ENCODE data around the gene CCDC63.

The CCDC63 gene

GRCh38 chr12:110885152-110885840 lies 38.5 kb downstream of the CCDC63 start:
- DNase-seq (ENCODE audit: low read depth in 2 of 2): no peak

DNA sequence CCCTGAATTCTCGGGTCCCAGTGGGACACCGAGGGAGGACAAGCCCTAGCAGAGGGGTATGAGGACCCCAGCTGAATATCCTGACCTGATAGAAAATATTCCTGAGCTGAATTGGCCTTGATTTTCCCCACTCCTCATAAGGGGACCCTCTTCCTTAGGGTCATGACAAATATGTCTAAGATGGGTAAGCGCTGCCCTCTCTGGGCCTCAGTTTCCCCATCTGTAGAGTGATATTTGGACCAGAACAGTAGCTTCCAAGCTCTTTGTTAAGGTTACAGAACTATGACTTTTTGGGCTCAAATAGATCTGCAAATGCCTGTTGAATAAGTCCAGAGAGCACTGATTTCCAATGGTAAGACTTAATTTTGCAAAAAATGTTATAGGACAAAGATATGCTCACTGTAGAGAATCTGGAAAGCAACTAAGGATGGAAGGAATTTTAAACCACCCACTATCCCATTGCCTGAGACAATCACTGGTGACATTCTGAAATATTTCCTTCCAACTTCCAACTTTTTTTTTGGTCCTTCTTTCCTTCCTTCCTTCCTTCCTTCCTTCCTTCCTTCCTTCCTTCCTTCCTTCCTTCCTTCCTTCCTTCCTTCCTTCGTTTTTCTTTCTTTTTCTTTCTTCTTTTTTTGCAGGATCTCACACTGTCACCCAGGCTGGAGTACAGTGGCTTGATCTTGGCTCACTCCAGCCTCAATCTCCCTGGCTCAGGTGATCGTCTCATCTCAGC lies 41.6 kb downstream of the CCDC63 start:
- no peak for DNase-seq (ENCODE audit: low read depth in 2 of 2)

GRCh38 chr12:110889361-110889760 lies 42.6 kb downstream of the CCDC63 start:
- DNase-seq (ENCODE audit: low read depth in 2 of 2): no peak

- DNase-seq (ENCODE audit: low read depth in 2 of 2): no peak
Observed at GRCh38 chr12:110893956-110894355, 47.2 kb downstream of the CCDC63 start.

GRCh38 chr12:110896559-110896958 lies 49.8 kb downstream of the CCDC63 start:
- DNase-seq (ENCODE audit: low read depth in 2 of 2): no peak

GRCh38 chr12:110901401-110901800 lies 54.6 kb downstream of the CCDC63 start:
- no peak for DNase-seq (ENCODE audit: low read depth in 2 of 2)

GRCh38 chr12:110903511-110903910 lies 56.7 kb downstream of the CCDC63 start:
- DNase-seq (ENCODE audit: low read depth in 2 of 2): no peak

DNA sequence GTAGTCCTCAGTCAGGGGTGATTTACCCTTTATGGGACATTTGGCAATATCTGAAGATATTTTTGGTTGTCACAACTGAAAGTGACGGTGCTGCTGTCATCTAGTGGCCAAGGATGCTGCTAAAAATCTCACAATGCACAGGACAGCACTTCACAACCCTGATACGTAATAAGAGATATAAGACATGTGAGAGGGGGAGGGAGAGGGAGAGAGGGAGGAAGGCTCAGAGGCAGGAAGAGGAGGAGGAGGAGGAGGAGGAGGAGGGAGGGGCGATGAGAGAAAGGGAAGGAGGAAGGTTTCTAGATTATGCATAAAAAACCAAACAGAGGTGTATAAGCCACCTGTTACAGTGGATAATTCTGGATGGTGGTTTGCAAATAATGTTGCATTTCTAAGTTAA lies 59.3 kb downstream of the CCDC63 start:
- no peak for DNase-seq (ENCODE audit: low read depth in 2 of 2)

DNA sequence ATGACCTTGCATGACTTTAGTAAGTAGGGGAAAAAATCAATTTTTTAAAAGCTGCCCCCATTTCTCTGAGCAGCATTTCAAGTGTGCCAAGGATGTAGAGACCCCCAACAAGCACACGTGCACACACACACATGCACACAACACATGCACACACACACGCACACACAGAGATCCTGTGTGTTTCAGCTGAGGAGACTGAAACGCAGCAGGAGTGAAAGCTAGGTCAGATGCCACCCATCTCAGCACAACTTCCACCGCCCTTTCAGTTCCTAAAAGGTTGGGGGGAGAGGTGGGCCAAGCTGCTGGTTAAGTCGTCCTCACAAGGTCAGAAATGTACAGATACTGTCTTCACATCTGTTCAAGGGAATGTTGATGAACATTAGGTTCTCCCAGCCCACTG lies 59.7 kb downstream of the CCDC63 start:
- DNase-seq (ENCODE audit: low read depth in 2 of 2): no peak

- no peak for DNase-seq (ENCODE audit: low read depth in 2 of 2)
Observed at GRCh38 chr12:110906985-110907384, 60.2 kb downstream of the CCDC63 start.

GRCh38 chr12:110907583-110907982 lies 60.8 kb downstream of the CCDC63 start:
- DNase-seq (ENCODE audit: low read depth in 2 of 2): no peak

DNA sequence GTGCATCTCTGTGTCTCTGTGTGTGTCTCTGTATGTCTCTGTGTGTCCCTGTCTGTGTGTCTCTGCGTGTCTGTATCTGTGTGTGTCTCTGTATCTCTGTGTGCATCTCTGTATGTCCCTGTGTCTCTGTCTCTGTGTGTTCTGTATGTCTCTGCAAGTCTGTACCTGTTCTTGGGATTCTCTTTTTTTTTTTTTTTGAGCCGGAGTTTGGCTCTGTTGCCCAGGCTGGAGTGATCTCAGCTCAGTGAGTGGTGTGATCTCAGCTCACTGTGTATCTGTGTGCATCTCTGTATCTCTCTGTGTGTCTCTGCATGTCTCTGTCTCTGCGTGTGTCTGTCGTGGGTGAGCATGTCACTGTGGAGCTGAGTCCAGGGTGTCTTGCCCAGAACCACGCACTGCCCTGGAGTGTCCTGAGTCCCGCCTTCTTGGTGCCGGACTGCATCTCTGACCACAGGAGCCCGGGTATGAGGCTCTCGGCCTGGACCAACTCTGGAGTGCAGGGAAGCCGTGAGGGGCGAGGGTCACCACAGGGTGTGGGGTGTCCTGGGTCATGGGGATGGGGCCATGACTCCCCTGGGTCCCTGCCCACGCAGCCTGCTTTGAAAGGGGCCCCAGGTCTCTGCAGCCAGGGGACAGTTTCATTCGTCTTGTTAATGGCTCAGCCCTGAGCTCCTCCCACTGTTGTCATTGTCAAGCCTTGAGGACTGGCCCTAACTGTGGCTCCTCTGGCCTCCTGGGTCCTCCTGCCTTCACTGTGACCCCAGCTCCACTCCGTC lies 61.8 kb downstream of the CCDC63 start:
- no peak for DNase-seq (ENCODE audit: low read depth in 2 of 2)

DNA sequence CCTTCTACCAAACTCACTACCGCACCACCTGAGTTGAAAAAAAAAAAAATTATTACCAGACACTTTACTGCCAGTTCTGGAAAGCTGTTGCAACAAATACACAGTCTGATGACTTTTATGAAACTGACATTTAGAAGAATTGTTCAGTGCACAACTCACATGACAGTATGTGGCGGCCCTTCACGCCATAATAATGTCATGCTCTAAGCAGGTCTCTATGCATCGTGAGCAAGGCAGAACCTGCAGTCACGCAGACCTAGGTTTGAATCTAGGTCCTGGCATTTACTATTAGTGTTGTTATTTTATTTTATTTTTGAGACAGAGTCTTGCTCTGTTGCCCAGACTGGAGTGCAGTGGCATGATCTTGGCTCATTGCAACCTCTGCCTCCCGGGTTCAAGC lies 65.5 kb downstream of the CCDC63 start:
- no peak for DNase-seq (ENCODE audit: low read depth in 2 of 2)

- DNase-seq (ENCODE audit: low read depth in 2 of 2): no peak
Observed at GRCh38 chr12:110913119-110914056, 66.6 kb downstream of the CCDC63 start.

DNA sequence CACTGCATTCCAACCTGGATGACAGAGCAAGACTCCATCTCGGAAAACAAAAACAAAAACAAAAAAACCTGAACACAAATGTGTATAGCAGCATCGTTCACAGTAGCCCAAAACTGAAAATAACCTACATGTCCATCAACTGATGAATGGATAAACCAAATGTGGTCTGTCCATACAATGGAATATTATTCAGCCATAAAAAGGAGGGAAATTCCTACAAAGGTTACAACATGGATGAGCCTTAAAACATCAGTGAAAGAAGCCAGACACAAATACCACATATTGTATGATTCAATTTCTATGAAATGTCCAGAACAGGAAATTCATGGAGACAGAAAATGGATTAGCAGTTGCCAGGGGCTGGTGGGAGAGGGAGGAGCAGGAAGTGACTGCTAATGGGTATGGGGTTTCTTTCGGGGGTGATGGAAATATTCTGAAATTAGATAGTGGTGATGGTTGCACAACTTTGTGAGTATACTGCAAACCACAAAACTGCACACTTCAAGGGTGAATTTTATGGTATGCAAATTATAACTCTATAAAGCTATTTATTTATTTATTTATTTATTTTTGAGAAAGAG lies 69.6 kb downstream of the CCDC63 start:
- DNase-seq (ENCODE audit: low read depth in 2 of 2): no peak

- no peak for DNase-seq (ENCODE audit: low read depth in 2 of 2)
Observed at GRCh38 chr12:110917467-110917866, 70.7 kb downstream of the CCDC63 start.

DNA sequence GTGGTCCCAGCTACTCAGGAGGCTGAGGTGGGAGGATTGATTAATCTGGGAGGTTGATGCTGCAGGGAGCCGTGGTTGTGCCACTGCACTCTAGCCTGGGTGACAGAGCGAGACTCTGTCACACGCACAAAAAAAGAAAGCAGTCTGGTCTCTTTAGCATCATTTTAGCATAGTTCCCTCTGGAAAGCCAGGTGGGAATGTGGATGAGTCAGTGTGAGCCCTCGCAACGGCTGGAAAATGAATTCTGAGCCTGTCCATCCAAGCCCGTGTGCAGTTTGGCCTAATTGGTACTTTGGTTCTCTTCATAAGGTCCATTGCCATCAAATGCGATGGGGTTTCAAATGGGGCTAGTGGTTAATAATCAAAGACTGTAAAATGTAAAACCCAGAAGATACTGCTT lies 71.2 kb downstream of the CCDC63 start:
- DNase-seq (ENCODE audit: low read depth in 2 of 2): no peak

DNA sequence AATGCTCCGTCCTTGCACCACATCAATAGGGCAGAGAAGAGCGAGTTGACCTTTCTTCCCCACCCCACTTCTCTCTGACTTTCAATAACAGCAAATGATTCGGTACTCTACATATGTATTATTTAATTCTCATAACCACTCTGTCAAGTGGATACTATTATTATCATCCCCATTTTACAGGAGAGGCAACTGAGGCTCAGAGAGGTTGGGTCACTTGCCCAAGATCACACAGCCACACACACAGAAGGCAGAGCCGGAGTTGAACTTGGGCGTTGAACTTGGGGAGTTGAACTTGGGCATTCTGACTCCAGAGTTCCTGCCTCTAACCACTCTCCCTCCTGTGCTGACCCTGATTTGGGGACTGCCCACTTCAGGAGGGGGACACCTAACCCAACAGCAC lies 72.9 kb downstream of the CCDC63 start:
- no peak for DNase-seq (ENCODE audit: low read depth in 2 of 2)

GRCh38 chr12:110920324-110920910 lies 73.6 kb downstream of the CCDC63 start, which contains the start of gene MYL2:
TSS of gene MYL2 (minus strand) at chr12:110920579. CDS start at chr12:110920529, 50 bp downstream.
- DNase-seq (ENCODE audit: low read depth in 2 of 2): no peak

DNA sequence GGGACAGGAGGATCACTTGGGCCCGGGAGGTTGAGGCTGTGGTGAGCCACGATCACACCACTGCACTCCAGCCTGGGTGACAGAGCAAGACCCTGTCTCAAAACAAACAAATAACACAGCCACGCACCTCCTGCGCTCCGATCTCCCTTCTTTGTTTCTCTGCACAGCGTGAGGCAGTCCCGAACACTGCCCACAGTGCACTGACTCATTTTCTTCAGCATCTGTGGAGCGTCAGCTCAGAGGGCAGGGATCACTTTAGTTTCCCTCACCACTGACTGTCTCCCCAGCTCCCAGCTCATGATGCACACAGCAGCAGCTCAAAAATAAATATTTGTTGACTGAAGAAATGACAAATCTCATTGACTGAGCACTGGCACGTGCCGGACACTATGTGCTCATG lies 74.5 kb downstream of the CCDC63 start:
- no peak for DNase-seq (ENCODE audit: low read depth in 2 of 2)

GRCh38 chr12:110922652-110923051 lies 75.9 kb downstream of the CCDC63 start:
- DNase-seq (ENCODE audit: low read depth in 2 of 2): no peak
